ENCODE measurements around the gene KRTAP4-2. TPM values are rescaled to one million over a fixed set of nuclear protein-coding genes. Genes with fewer than 3 reads are reported as not detected.

KRTAP4-2 gene
- total RNA-seq, 1 donor from 2014 or later, result not detected

GRCh38 chr17:41186872-41187271 lies 8.9 kb upstream of the KRTAP4-2 start:
- Mint-ChIP-seq H3K36me3 (ENCODE audit: low read depth, unreplicated experiment) (no peaks in the 10 kb centered on the region), H3K27ac (ENCODE audit: unreplicated experiment) (no peak overlapping the region), H3K4me3 (ENCODE audit: unreplicated experiment) (no peak overlapping the region), H3K9me3 (ENCODE audit: unreplicated experiment) (no peaks in the 10 kb centered on the region), H3K4me1 (ENCODE audit: unreplicated experiment) (no peaks in the 10 kb centered on the region), H3K27me3 (ENCODE audit: unreplicated experiment) (peaks cover 3% of the 10 kb centered on the region)
- TF ChIP-seq CTCF (IDR thresholded peaks at IDR 0.05; ENCODE audit: unreplicated experiment), result no peak
- DNase-seq (ENCODE audit: low spot score), result no peak

GRCh38 chr17:41185001-41185400 lies 7.0 kb upstream of the KRTAP4-2 start:
- no peak for TF ChIP-seq CTCF (IDR thresholded peaks at IDR 0.05; ENCODE audit: unreplicated experiment)
- H3K9me3 Mint-ChIP-seq (ENCODE audit: unreplicated experiment), result no peaks in the 10 kb centered on the region
- no peak overlapping the region for H3K4me3 Mint-ChIP-seq (ENCODE audit: unreplicated experiment)
- H3K36me3 Mint-ChIP-seq (ENCODE audit: low read depth, unreplicated experiment), result no peaks in the 10 kb centered on the region
- no peak for DNase-seq (ENCODE audit: low spot score)
- no peak overlapping the region for H3K27ac Mint-ChIP-seq (ENCODE audit: unreplicated experiment)
- H3K27me3 Mint-ChIP-seq (ENCODE audit: unreplicated experiment), result peaks cover 1% of the 10 kb centered on the region
- H3K4me1 Mint-ChIP-seq (ENCODE audit: unreplicated experiment), result no peaks in the 10 kb centered on the region

- peaks cover 1% of the 10 kb centered on the region for H3K27me3 Mint-ChIP-seq (ENCODE audit: unreplicated experiment)
- no peaks in the 10 kb centered on the region for H3K36me3 Mint-ChIP-seq (ENCODE audit: low read depth, unreplicated experiment)
- DNase-seq (ENCODE audit: low spot score), result no peak
- no peaks in the 10 kb centered on the region for H3K4me1 Mint-ChIP-seq (ENCODE audit: unreplicated experiment)
- no peak within 1 kb of the TSS for H3K27ac Mint-ChIP-seq (ENCODE audit: unreplicated experiment)
- no peaks in the 10 kb centered on the region for H3K9me3 Mint-ChIP-seq (ENCODE audit: unreplicated experiment)
- no peak within 1 kb of the TSS for H3K4me3 Mint-ChIP-seq (ENCODE audit: unreplicated experiment)
- TF ChIP-seq CTCF (IDR thresholded peaks at IDR 0.05; ENCODE audit: unreplicated experiment), result no peak
Measured at GRCh38 chr17:41184480-41184961, 6.5 kb upstream of the KRTAP4-2 start, which contains the start of gene KRTAP4-1. Gene KRTAP4-1 (minus strand): TSS chr17:41184911. CDS start chr17:41184854, 57 bp downstream.

- no peak overlapping the region for H3K4me3 Mint-ChIP-seq (ENCODE audit: unreplicated experiment)
- H3K36me3 Mint-ChIP-seq (ENCODE audit: low read depth, unreplicated experiment), result no peaks in the 10 kb centered on the region
- no peak for DNase-seq (ENCODE audit: low spot score)
- no peaks in the 10 kb centered on the region for H3K4me1 Mint-ChIP-seq (ENCODE audit: unreplicated experiment)
- no peak for TF ChIP-seq CTCF (IDR thresholded peaks at IDR 0.05; ENCODE audit: unreplicated experiment)
- H3K27ac Mint-ChIP-seq (ENCODE audit: unreplicated experiment), result no peak overlapping the region
- H3K9me3 Mint-ChIP-seq (ENCODE audit: unreplicated experiment), result no peaks in the 10 kb centered on the region
- H3K27me3 Mint-ChIP-seq (ENCODE audit: unreplicated experiment), result no peaks in the 10 kb centered on the region
Measured at GRCh38 chr17:41178843-41179616, 1.0 kb upstream of the KRTAP4-2 start.

GRCh38 chr17:41178341-41178740 lies 320 bp upstream of the KRTAP4-2 start:
- no peaks in the 10 kb centered on the region for H3K9me3 Mint-ChIP-seq (ENCODE audit: unreplicated experiment)
- no peak overlapping the region for H3K27ac Mint-ChIP-seq (ENCODE audit: unreplicated experiment)
- H3K4me1 Mint-ChIP-seq (ENCODE audit: unreplicated experiment), result no peaks in the 10 kb centered on the region
- no peaks in the 10 kb centered on the region for H3K36me3 Mint-ChIP-seq (ENCODE audit: low read depth, unreplicated experiment)
- TF ChIP-seq CTCF (IDR thresholded peaks at IDR 0.05; ENCODE audit: unreplicated experiment), result no peak
- H3K4me3 Mint-ChIP-seq (ENCODE audit: unreplicated experiment), result no peak overlapping the region
- no peak for DNase-seq (ENCODE audit: low spot score)
- H3K27me3 Mint-ChIP-seq (ENCODE audit: unreplicated experiment), result no peaks in the 10 kb centered on the region

All from endothelial cell (in vitro differentiated cells).